Transverse colon (tissue), 4 donors: Measurements from ENCODE around the gene PLOD3. TPM values are rescaled to one million over a fixed set of nuclear protein-coding genes. Genes with fewer than 3 reads are reported as not detected.

Experiments used
- DNase-seq: peaks from one replicate; pipeline ENCODE4 v3.0.0-alpha.2; 2019
- H3K27ac ChIP-seq, 4 donors: fragments of 200-600 bp; sonication (generic); 2 replicates each; pipeline ENCODE4 v1.5.1; 2016 to 2018; ENCODE audit warnings: inconsistent platforms in 4 of 4
- H3K27me3 ChIP-seq: fragments of 200-600 bp; sonication (generic); 2 replicates; pipeline ENCODE4 v1.5.1; 2017; ENCODE audit warnings: inconsistent platforms
- H3K36me3 ChIP-seq, 4 donors: fragments of 200-600 bp; sonication (generic); 2 replicates each; pipeline ENCODE4 v1.5.1; 2017 to 2019; ENCODE audit warnings: inconsistent platforms in 4 of 4
- H3K4me1 ChIP-seq, 4 donors: fragments of 200-600 bp; sonication (generic); 2 replicates each; pipeline ENCODE4 v1.5.1; 2017 to 2020; ENCODE audit warnings: inconsistent platforms in 4 of 4
- H3K4me3 ChIP-seq, 4 donors: fragments of 200-600 bp; sonication (generic); 1 replicate in 1 of 4; 2 replicates in 3 of 4; pipeline versions ENCODE4 v1.5.1 to v1.6.1; 2017 to 2019; ENCODE audit warnings: inconsistent platforms in 4 of 4
- H3K9me3 ChIP-seq, 2 donors: fragments of 200-600 bp; sonication (generic); 2 replicates each; pipeline ENCODE4 v1.5.1; 2017 to 2019; ENCODE audit warnings: inconsistent platforms in 2 of 2
- EP300 ChIP-seq: sonication (generic); formaldehyde crosslinking; IDR thresholded peaks from one replicate; pipeline ENCODE4 v1.6.1; 2017; ENCODE audit warnings: antibody characterized with exemption, low read depth
- POLR2A ChIP-seq: fragments of 450-650 bp; IDR thresholded peaks from one replicate; pipeline ENCODE4 v1.6.1; 2016; ENCODE audit warnings: antibody characterized with exemption, mild to moderate bottlenecking, moderate library complexity
- POLR2AphosphoS5 ChIP-seq, 3 donors: sonication (generic); formaldehyde crosslinking; IDR thresholded peaks; one replicate each; pipeline ENCODE4 v1.6.1; 2016; ENCODE audit warnings: antibody characterized with exemption in 3 of 3
- WGBS, 2 donors: methylation state at CpG; one replicate each; pipeline ENCODE4 v1.1.5; 2018; ENCODE audit warnings: low coverage in 1 of 2; 5-methylcytosine and 5-hydroxymethylcytosine counted together
- in situ Hi-C, 4 donors: fragments of 200-750 bp; cut with MboI; loops; one replicate each; pipeline versions ENCODE4 v1.15.0 to v1.15.1; 2017; ENCODE audit warnings: low sequenced_read_pairs in 3 of 4, low pct_ligation_motif_present in 1 of 4, low pct_unique_long_range_greater_than_20kb in 1 of 4
- intact Hi-C: fragments of 100-400 bp; cut with DNase I; formaldehyde crosslinking; loops from one replicate; pipeline ENCODE4 v1.15.1; 2023; ENCODE audit warnings: low total_unique reads
- total RNA-seq, 4 donors: library from RNA; depleted of rRNA; stranded (reverse); fragments of >200 nt; gene quantifications; one replicate each; pipeline ENCODE4 v1.1.0, GENCODE V29; 2016
- TF ChIP-seq, protein P1 (sequence below), 5 experiments: fragments of 200-600 bp in 3 of 5; fragments of 450-650 bp in 2 of 5; sonication (generic) in 3 of 5; IDR thresholded peaks; 1 replicate in 2 of 5; 2 replicates in 3 of 5; pipeline ENCODE4 v1.5.1; 2016 to 2017; ENCODE audit warnings: antibody characterized with exemption in 5 of 5, inconsistent platforms in 3 of 5, mild to moderate bottlenecking in 2 of 5, moderate library complexity in 1 of 5

The PLOD3 gene
- total RNA-seq, 4 donors from 2014 or later = 48.4 to 81.2 (median 60.8) TPM

DNA sequence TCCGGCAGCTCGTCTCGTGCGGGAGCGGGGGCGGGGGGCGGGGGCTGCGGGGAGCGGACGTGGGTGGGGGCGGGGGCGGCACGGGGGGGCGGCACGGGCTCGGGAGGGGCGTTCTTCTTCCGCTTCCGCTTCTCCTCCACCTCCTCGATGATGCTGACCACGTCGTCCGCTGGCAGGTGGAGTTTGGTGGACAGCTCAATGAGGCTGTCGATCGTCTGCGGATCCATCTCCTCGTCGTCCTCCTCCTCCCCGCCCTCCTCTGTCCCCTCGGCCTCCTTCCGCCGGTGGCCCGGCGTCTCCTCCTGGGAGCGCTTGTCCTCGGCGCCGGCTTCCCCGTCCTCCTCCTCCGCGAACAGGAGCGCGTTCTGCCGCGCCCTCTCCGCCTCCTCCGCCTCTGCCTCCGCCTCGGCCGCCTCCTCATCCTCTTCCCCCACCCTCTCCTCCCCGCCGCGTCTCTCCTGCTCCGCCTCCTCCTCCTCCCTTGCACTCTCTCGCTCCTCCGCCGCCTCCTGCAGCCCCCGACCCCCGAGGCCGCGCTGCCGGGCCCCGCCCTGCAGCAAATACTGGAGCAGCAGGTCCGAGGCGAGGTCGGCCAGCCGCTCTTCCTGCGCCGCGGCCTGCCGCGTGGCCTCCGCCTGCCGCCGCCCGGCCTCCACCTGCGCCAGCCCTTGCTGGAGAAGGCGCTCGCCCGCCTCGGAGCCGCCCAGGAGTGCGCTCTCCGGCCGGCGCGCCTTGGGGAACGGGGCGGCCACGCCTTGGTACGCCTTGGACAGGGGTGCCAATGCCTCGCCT lies 53.9 kb downstream of the PLOD3 start:
- WGBS, 2 donors = 2% methylated on average over 73 of the region's 92 CpGs; no CpG with 5 or more reads in 1 of the 2 donors
- no peak for TF ChIP-seq EP300
- in situ Hi-C loops = no loop called here
- intact Hi-C loops = no loop called here
- Histone ChIP-seq H3K27ac (peak overlapping the region in 1 of 4 donors; percentile 15), H3K36me3 (peaks cover 0 to 6% (median 0%) of the 10 kb centered on the region in 4 donors), H3K4me1 (peaks cover 27 to 41% (median 34%) of the 10 kb centered on the region in 4 donors), H3K9me3 (no peaks in the 10 kb centered on the region), H3K4me3 (peak overlapping the region in 3 of 4 donors; percentile 3 to 44 (median 31)), H3K27me3 (peaks cover 73% of the 10 kb centered on the region)
- DNase-seq = no peak

DNA sequence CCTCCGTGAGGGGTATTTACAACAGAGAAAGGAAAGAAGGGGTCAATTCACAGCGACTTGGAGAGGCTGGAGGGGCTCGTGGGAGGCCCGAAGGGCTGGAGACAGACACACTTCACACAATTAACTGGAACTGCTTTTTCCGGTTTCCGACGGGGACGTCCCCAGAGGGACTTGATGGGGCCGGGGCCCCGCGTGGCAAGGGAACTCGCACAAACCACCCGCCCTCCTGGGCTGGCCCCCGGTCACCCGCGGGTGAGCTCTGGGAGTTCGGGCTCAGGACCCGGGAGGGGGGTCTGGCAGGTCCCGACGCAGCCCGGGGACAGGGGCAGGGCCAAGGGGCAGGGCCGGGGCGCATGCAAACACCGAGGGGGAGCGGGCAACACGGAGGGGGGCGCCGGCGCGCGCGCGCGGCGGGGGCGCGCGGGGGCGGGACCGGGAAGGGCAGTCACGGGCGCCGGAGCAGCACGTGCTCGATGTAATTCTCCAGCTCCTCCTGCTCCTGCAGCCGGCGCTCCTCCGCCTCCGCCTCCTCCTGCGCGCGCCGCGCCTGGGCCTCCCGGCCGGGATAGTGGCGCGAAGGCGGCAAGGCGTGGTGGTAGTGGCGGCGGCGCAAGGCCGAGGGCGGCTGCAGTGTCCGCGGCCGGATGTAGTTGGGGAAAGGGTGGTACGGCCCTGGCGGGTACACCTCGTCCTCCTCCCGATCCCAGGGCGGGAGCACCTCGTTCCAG lies 54.7 kb downstream of the PLOD3 start:
- Histone ChIP-seq H3K4me3 (peak overlapping the region in 3 of 4 donors; percentile 3 to 44 (median 31)), H3K27me3 (peaks cover 65% of the 10 kb centered on the region), H3K36me3 (peaks cover 0 to 6% (median 1%) of the 10 kb centered on the region in 4 donors), H3K9me3 (no peaks in the 10 kb centered on the region), H3K4me1 (peaks cover 27 to 41% (median 34%) of the 10 kb centered on the region in 4 donors), H3K27ac (peak overlapping the region in 1 of 4 donors; percentile 31)
- in situ Hi-C loops (no loop called here), intact Hi-C loops (no loop called here)
- 11 to 19% methylated on average over 4 to 15 of the region's 74 CpGs for WGBS, 2 donors
- no peak for TF ChIP-seq POLR2AphosphoS5 (IDR thresholded peaks at IDR 0.05)
- DNase-seq = peak; percentile 57

DNA sequence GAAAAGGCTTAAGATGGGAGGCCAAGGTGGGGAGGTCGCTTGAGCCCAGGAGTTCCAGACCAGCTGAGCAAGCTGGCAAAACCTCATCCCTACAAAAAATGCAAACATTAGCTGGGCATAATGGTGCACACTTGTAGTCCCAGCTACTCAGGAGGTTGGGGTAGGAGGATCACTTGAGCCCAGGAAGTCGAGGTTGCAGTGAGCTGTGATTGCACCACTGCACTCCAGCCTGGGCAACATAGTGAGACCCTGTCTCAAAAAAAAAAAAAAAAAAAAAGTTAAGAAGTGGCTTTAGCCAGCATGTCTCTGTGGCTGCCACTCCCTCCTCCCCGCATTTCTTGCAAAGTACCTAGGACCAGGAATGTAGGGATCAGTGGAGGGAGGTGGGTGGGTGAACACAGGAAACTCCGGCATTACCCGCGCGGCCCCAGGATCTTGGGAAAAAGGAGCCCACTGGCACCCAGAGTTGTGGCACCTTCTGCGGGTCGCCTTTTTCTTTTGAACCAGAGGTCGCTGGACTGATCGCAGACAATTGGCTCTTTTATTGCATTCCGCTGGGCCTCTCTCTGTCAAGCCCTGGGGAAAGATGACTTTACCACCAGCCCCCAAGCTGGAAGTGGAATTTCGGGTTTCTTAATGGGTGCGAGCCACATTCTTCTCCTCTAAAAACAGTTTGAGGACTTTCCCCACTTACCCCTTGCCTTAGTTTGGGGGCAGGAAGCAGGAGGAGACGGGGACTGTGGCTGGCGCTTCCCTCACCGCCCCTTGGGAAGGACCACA lies 55.5 kb downstream of the PLOD3 start:
- TF ChIP-seq POLR2AphosphoS5 (IDR thresholded peaks at IDR 0.05) = no peak
- TF ChIP-seq, protein P1, sequence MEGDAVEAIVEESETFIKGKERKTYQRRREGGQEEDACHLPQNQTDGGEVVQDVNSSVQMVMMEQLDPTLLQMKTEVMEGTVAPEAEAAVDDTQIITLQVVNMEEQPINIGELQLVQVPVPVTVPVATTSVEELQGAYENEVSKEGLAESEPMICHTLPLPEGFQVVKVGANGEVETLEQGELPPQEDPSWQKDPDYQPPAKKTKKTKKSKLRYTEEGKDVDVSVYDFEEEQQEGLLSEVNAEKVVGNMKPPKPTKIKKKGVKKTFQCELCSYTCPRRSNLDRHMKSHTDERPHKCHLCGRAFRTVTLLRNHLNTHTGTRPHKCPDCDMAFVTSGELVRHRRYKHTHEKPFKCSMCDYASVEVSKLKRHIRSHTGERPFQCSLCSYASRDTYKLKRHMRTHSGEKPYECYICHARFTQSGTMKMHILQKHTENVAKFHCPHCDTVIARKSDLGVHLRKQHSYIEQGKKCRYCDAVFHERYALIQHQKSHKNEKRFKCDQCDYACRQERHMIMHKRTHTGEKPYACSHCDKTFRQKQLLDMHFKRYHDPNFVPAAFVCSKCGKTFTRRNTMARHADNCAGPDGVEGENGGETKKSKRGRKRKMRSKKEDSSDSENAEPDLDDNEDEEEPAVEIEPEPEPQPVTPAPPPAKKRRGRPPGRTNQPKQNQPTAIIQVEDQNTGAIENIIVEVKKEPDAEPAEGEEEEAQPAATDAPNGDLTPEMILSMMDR (IDR thresholded peaks at IDR 0.05) = no peak
- no peak for TF ChIP-seq POLR2A
- TF ChIP-seq EP300 = no peak
- WGBS, 2 donors = 70 to 88% methylated on average over 3 to 17 of the region's 17 CpGs
- H3K27me3 ChIP-seq = peaks cover 57% of the 10 kb centered on the region
- H3K4me3 ChIP-seq = no peak overlapping the region
- H3K36me3 ChIP-seq = peaks cover 0 to 8% (median 3%) of the 10 kb centered on the region in 4 donors
- H3K4me1 ChIP-seq = peaks cover 27 to 44% (median 34%) of the 10 kb centered on the region in 4 donors
- no peaks in the 10 kb centered on the region for H3K9me3 ChIP-seq
- no peak overlapping the region for H3K27ac ChIP-seq
- no peak for DNase-seq
- in situ Hi-C loops = no loop called here
- intact Hi-C loops = no loop called here

DNA sequence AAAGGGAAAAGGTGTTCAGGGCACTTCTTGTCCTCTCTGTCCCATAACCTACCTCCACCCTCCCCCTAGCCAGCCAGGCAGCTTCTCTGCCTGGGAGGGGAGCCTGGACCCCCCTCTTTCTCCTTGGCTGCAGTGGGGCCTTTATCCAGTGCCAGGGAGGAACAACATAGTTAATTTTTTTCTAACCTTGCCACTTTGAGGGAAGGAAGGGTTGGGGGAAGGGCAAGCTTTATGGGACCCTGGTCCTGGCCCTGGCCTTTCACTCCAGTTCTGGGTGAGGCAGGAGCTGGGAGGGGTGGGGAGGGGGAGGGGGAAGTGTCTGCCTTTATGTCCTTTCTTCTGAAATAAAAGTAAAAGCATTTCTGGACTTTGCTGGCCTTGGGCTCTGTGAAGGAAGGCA lies 56.5 kb downstream of the PLOD3 start:
- Histone ChIP-seq H3K4me1 (peaks cover 24 to 43% (median 33%) of the 10 kb centered on the region in 4 donors), H3K36me3 (peaks cover 0 to 8% (median 3%) of the 10 kb centered on the region in 4 donors), H3K27me3 (peaks cover 47% of the 10 kb centered on the region), H3K4me3 (no peak overlapping the region), H3K9me3 (no peaks in the 10 kb centered on the region), H3K27ac (no peak overlapping the region)
- intact Hi-C loops (no loop called here), in situ Hi-C loops (no loop called here)
- DNase-seq = no peak
- no peak for TF ChIP-seq EP300
- TF ChIP-seq, protein P1 (IDR thresholded peaks at IDR 0.05) = no peak
